HEK293T (cell line): Measurements from ENCODE around the gene SMAD6.

ENCODE experiments used
- ARNT ChIP-seq: fragments of 450-650 bp; IDR thresholded peaks from 2 replicates; pipeline ENCODE4 v1.6.1; 2017; ENCODE audit warnings: mild to moderate bottlenecking
- BHLHE40 ChIP-seq: fragments of 450-650 bp; IDR thresholded peaks from 2 replicates; pipeline ENCODE4 v1.6.1; 2016; ENCODE audit warnings: mild to moderate bottlenecking, moderate library complexity, borderline replicate concordance
- CTBP1 ChIP-seq: fragments of 450-650 bp; IDR thresholded peaks from 2 replicates; pipeline ENCODE4 v1.6.1; 2016; ENCODE audit warnings: borderline replicate concordance
- ELF4 ChIP-seq: fragments of 450-650 bp; IDR thresholded peaks from 2 replicates; pipeline ENCODE4 v1.6.1; 2017; ENCODE audit warnings: antibody characterized with exemption
- FOXM1 ChIP-seq: fragments of 450-650 bp; IDR thresholded peaks from 2 replicates; pipeline ENCODE4 v1.6.1; 2017; ENCODE audit warnings: mild to moderate bottlenecking, borderline replicate concordance
- HDGF ChIP-seq: fragments of 450-650 bp; IDR thresholded peaks from 2 replicates; pipeline ENCODE4 v1.6.1; 2017; ENCODE audit warnings: antibody characterized with exemption, borderline replicate concordance
- NFRKB ChIP-seq: fragments of 450-650 bp; IDR thresholded peaks from 2 replicates; pipeline ENCODE4 v1.6.1; 2016; ENCODE audit warnings: mild to moderate bottlenecking, moderate library complexity
- SP1 ChIP-seq: fragments of 450-650 bp; IDR thresholded peaks from 2 replicates; pipeline ENCODE4 v1.6.1; 2017
- SUZ12 ChIP-seq: fragments of 450-650 bp; IDR thresholded peaks from 2 replicates; pipeline ENCODE4 v1.6.1; 2016; ENCODE audit warnings: mild to moderate bottlenecking
- TARDBP ChIP-seq: fragments of 450-650 bp; IDR thresholded peaks from 2 replicates; pipeline ENCODE4 v1.6.1; 2016
- ZNF384 ChIP-seq: fragments of 450-650 bp; IDR thresholded peaks from 2 replicates; pipeline ENCODE4 v1.6.1; 2016

GRCh38 chr15:66738595-66738994, 36.6 kb downstream of the SMAD6 start:
- no peak for TF ChIP-seq FOXM1
- TF ChIP-seq ARNT = no peak
- TF ChIP-seq SUZ12 = no peak
- TF ChIP-seq HDGF = no peak
- no peak for TF ChIP-seq ELF4
- TF ChIP-seq ZNF384 = no peak
- no peak for TF ChIP-seq SP1
- TF ChIP-seq NFRKB = no peak
- no peak for TF ChIP-seq CTBP1
- TF ChIP-seq BHLHE40 = no peak
- no peak for TF ChIP-seq TARDBP
